Measurements from ENCODE around the gene TSGA10IP.

Gene TSGA10IP

DNA sequence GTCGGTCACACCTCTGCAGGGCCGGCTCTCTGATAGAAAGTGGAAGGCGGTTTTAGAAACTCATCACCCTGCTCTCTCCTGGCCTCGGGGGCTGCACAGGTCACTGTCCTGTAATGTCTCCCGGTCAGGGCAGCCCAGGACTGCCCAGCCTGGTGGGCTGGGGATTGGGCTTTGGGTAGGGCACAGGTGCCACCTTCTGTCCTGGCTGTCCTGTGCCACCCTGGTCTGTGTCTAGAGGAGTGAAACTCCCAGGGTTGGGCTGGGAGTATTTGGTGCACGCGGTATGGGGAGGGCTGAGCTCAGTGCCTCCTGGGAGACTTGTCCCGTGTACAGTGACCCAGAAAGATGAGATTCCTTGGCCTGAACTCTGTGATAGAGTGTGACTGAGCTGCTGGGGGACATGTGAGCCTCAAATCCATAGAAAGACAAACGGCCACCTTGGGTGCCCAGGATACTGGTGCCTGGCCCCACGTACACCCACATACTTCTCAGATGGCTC is 34.0 kb downstream of the TSGA10IP start:
- Histone ChIP-seq H3F3A (ENCODE audit: low read depth) (no peaks in the 10 kb centered on the region), H3K4me3 (ENCODE audit: low read length, poor library complexity, severe bottlenecking) (no peak overlapping the region)

DNA sequence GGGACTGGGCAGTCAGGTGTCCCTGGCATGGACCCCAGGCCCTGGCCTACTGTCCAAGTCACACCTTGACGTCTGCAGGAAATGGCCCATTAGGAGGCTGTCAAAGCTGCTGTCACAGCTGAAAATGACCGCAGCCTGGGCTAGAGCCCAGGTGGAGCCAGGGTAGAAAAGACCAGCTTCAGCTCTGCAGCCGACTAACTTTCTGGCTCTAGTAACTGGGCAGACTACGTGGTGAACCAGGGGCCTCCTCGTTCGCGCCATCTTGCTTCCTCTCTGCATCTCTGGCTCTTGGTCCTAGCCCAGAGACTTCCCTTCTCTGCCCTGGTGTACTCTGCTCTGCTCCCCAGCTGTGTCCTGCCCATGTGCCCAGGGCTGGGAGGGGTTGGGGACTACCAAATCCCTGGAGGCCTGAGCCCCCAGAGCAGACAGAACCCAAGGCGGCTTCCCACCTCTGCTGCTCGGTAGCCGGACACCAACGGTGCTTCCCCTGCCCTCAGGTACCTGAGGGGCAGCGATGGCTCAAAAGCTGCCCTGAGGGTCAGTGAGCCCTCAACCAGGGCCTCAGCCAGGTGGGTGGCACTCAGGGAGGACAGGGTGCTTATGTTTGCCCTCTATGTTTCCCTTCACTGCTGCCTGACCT is 35.9 kb downstream of the TSGA10IP start:
- Histone ChIP-seq H3K9me2 (replicated peaks; ENCODE audit: low read depth, low read length) (no peaks in the 10 kb centered on the region), H2AFZ (ENCODE audit: low read length) (no peak overlapping the region), H3K79me2 (ENCODE audit: insufficient read depth, low read length) (no peaks in the 10 kb centered on the region), H3K4me3 (ENCODE audit: low read length, poor library complexity, severe bottlenecking) (no peak overlapping the region), H3K27me3 (ENCODE audit: insufficient read depth, low read length, poor library complexity, severe bottlenecking) (no peaks in the 10 kb centered on the region), H4K20me1 (ENCODE audit: insufficient read depth, low read length, poor library complexity, severe bottlenecking) (no peaks in the 10 kb centered on the region), H3K9ac (ENCODE audit: low read depth, low read length, poor library complexity, severe bottlenecking) (no peak overlapping the region), H3K9me3 (ENCODE audit: insufficient read depth, low read depth, low read length) (no peaks in the 10 kb centered on the region), H3K4me1 (ENCODE audit: insufficient read depth, low read length, poor library complexity, severe bottlenecking) (no peaks in the 10 kb centered on the region), H3K4me2 (ENCODE audit: low read depth, low read length, poor library complexity, severe bottlenecking) (no peak overlapping the region), H3K36me3 (ENCODE audit: insufficient read depth, low read length) (peaks cover 34% of the 10 kb centered on the region; the same call in 1 of the 2 replicates), H3F3A (ENCODE audit: low read depth) (no peaks in the 10 kb centered on the region)
- TF ChIP-seq EZH2phosphoT487 (IDR thresholded peaks at IDR 0.05; ENCODE audit: borderline replicate concordance) = no peak
- TF ChIP-seq, protein P1, sequence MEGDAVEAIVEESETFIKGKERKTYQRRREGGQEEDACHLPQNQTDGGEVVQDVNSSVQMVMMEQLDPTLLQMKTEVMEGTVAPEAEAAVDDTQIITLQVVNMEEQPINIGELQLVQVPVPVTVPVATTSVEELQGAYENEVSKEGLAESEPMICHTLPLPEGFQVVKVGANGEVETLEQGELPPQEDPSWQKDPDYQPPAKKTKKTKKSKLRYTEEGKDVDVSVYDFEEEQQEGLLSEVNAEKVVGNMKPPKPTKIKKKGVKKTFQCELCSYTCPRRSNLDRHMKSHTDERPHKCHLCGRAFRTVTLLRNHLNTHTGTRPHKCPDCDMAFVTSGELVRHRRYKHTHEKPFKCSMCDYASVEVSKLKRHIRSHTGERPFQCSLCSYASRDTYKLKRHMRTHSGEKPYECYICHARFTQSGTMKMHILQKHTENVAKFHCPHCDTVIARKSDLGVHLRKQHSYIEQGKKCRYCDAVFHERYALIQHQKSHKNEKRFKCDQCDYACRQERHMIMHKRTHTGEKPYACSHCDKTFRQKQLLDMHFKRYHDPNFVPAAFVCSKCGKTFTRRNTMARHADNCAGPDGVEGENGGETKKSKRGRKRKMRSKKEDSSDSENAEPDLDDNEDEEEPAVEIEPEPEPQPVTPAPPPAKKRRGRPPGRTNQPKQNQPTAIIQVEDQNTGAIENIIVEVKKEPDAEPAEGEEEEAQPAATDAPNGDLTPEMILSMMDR (conservative IDR thresholded peaks at IDR 0.05; ENCODE audit: low read length) = no peak

More for the DNA sequence above, 34.0 kb downstream of the TSGA10IP start:
- H3K4me1 ChIP-seq (ENCODE audit: insufficient read depth, low read length, poor library complexity, severe bottlenecking) = no peaks in the 10 kb centered on the region
- no peaks in the 10 kb centered on the region for H3K9me2 ChIP-seq (replicated peaks; ENCODE audit: low read depth, low read length)
- no peaks in the 10 kb centered on the region for H3K9me3 ChIP-seq (ENCODE audit: insufficient read depth, low read depth, low read length)
- H2AFZ ChIP-seq (ENCODE audit: low read length) = no peak overlapping the region
- no peak for TF ChIP-seq EZH2phosphoT487 (IDR thresholded peaks at IDR 0.05; ENCODE audit: borderline replicate concordance)
- TF ChIP-seq, protein P1 (conservative IDR thresholded peaks at IDR 0.05; ENCODE audit: low read length) = no peak
- H3K4me2 ChIP-seq (ENCODE audit: low read depth, low read length, poor library complexity, severe bottlenecking) = no peak overlapping the region
- no peaks in the 10 kb centered on the region for H3K27me3 ChIP-seq (ENCODE audit: insufficient read depth, low read length, poor library complexity, severe bottlenecking)
- peaks cover 41% of the 10 kb centered on the region; the same call in 1 of the 2 replicates for H3K36me3 ChIP-seq (ENCODE audit: insufficient read depth, low read length)
- H4K20me1 ChIP-seq (ENCODE audit: insufficient read depth, low read length, poor library complexity, severe bottlenecking) = no peaks in the 10 kb centered on the region
- H3K79me2 ChIP-seq (ENCODE audit: insufficient read depth, low read length) = no peaks in the 10 kb centered on the region
- H3K9ac ChIP-seq (ENCODE audit: low read depth, low read length, poor library complexity, severe bottlenecking) = no peak overlapping the region

- no peaks in the 10 kb centered on the region for H3F3A ChIP-seq (ENCODE audit: low read depth)
- no peaks in the 10 kb centered on the region for H3K4me1 ChIP-seq (ENCODE audit: insufficient read depth, low read length, poor library complexity, severe bottlenecking)
- no peaks in the 10 kb centered on the region for H3K79me2 ChIP-seq (ENCODE audit: insufficient read depth, low read length)
- H3K9ac ChIP-seq (ENCODE audit: low read depth, low read length, poor library complexity, severe bottlenecking) = no peak overlapping the region
- H3K36me3 ChIP-seq (ENCODE audit: insufficient read depth, low read length) = peaks cover 25% of the 10 kb centered on the region; the same call in 1 of the 2 replicates
- H3K4me3 ChIP-seq (ENCODE audit: low read length, poor library complexity, severe bottlenecking) = no peak overlapping the region
- H4K20me1 ChIP-seq (ENCODE audit: insufficient read depth, low read length, poor library complexity, severe bottlenecking) = no peaks in the 10 kb centered on the region
- H3K9me2 ChIP-seq (replicated peaks; ENCODE audit: low read depth, low read length) = no peaks in the 10 kb centered on the region
- no peak overlapping the region for H2AFZ ChIP-seq (ENCODE audit: low read length)
- TF ChIP-seq EZH2phosphoT487 (IDR thresholded peaks at IDR 0.05; ENCODE audit: borderline replicate concordance) = no peak
- TF ChIP-seq, protein P1 (conservative IDR thresholded peaks at IDR 0.05; ENCODE audit: low read length) = no peak
- no peaks in the 10 kb centered on the region for H3K9me3 ChIP-seq (ENCODE audit: insufficient read depth, low read depth, low read length)
- H3K4me2 ChIP-seq (ENCODE audit: low read depth, low read length, poor library complexity, severe bottlenecking) = no peak overlapping the region
- no peaks in the 10 kb centered on the region for H3K27me3 ChIP-seq (ENCODE audit: insufficient read depth, low read length, poor library complexity, severe bottlenecking)
These were observed 36.9 kb downstream of the TSGA10IP start for GRCh38 chr11:65981972-65982823.
